ENCODE measurements around the gene DYSF. TPM values are rescaled to one million over a fixed set of nuclear protein-coding genes. Genes with fewer than 3 reads are reported as not detected.

Gene DYSF
- total RNA-seq, 1 donor: 3.5 TPM

DNA sequence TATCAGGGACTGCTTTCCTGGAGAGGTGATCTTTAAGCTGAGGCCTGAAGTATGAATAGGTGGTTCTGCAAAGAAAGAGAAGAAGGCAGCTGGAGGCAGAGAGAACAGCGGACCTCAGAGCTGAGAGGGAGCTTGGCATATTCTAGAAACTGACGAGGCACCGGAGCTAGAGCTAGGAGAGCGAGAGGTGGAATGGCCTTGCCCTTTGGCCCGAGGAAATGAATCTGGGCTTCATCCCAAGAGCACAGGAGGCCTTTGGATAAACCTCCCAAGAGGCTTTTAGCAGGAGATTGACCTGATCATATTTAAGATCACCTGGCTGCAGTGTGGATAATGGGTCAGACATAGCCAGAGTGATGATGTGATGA is 7.9 kb downstream of the DYSF start:
- TF ChIP-seq CTCF (IDR thresholded peaks at IDR 0.05; ENCODE audit: insufficient read depth, low read depth, low read length): no peak
- no peak overlapping the region for H3K4me3 ChIP-seq (ENCODE audit: low read depth, low read length)
- DNase-seq (ENCODE audit: low read depth): no peak

GRCh38 chr2:71462056-71462605 is 8.8 kb downstream of the DYSF start:
- no peak for DNase-seq (ENCODE audit: low read depth)
- no peak overlapping the region for H3K4me3 ChIP-seq (ENCODE audit: low read depth, low read length)
- TF ChIP-seq CTCF (IDR thresholded peaks at IDR 0.05; ENCODE audit: insufficient read depth, low read depth, low read length): no peak

GRCh38 chr2:71462641-71463341 is 9.4 kb downstream of the DYSF start:
- TF ChIP-seq CTCF (IDR thresholded peaks at IDR 0.05; ENCODE audit: insufficient read depth, low read depth, low read length): no peak
- DNase-seq (ENCODE audit: low read depth): no peak
- H3K4me3 ChIP-seq (ENCODE audit: low read depth, low read length): no peak overlapping the region

DNA sequence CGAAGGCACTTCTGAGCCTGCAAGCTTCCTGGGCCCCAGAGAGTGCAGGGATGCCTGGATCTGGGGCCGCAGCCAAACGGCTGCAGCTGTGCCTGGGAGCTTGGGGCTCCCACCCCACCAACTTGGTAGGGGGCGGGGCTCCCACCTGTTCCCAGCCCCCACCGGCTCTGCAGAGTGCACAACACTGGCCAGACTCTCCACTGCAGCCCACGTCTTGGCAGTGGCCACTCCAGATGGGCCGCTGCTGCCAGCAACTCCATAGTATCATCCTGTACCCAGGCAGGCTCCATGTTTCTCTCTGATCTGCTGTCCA is 9.9 kb downstream of the DYSF start:
- H3K4me3 ChIP-seq (ENCODE audit: low read depth, low read length): no peak overlapping the region
- no peak for TF ChIP-seq CTCF (IDR thresholded peaks at IDR 0.05; ENCODE audit: insufficient read depth, low read depth, low read length)
- no peak for DNase-seq (ENCODE audit: low read depth)

GRCh38 chr2:71464389-71464788 is 11.0 kb downstream of the DYSF start:
- no peak for DNase-seq (ENCODE audit: low read depth)
- TF ChIP-seq CTCF (IDR thresholded peaks at IDR 0.05; ENCODE audit: insufficient read depth, low read depth, low read length): no peak
- no peak overlapping the region for H3K4me3 ChIP-seq (ENCODE audit: low read depth, low read length)

DNA sequence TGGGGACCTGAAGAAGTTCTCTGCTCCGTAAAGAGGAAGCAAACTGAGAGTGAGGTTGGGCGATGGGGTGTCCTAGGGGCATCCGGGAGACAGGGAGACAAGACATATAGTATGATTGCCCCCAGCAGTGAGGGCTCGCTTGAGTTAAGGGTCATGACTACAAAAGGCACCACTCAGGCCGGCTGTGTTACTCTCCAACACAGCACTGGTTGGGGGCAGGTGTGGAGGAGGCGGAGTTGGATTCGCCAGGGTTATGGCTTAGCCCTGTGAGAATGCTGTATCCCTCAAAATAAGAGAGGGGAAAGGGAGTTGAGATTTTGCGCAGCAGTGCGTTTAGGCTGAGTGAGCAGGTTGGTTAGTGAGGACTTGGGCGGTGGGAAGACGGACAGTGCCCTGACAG is 12.0 kb downstream of the DYSF start:
- DNase-seq (ENCODE audit: low read depth): no peak
- no peak overlapping the region for H3K4me3 ChIP-seq (ENCODE audit: low read depth, low read length)
- TF ChIP-seq CTCF (IDR thresholded peaks at IDR 0.05; ENCODE audit: insufficient read depth, low read depth, low read length): no peak

- DNase-seq (ENCODE audit: low read depth): no peak
- TF ChIP-seq CTCF (IDR thresholded peaks at IDR 0.05; ENCODE audit: insufficient read depth, low read depth, low read length): no peak
- peak overlapping the region; percentile 69 for H3K4me3 ChIP-seq (ENCODE audit: low read depth, low read length)
Measured at GRCh38 chr2:71465961-71466300, 12.6 kb downstream of the DYSF start.
